Measurements from ENCODE around the gene ARAP1.

The ARAP1 gene

GRCh38 chr11:72721689-72722049 is 30.5 kb downstream of the ARAP1 start:
- DNase-seq = no peak

GRCh38 chr11:72721276-72721675 is 30.9 kb downstream of the ARAP1 start:
- no peak for DNase-seq

GRCh38 chr11:72720784-72721183 is 31.4 kb downstream of the ARAP1 start:
- DNase-seq = no peak

GRCh38 chr11:72720047-72720446 is 32.2 kb downstream of the ARAP1 start:
- no peak for DNase-seq

- no peak for DNase-seq
Observed at GRCh38 chr11:72719551-72719950, 32.7 kb downstream of the ARAP1 start.

GRCh38 chr11:72719144-72719543 is 33.1 kb downstream of the ARAP1 start:
- DNase-seq = no peak

- no peak for DNase-seq
Observed at GRCh38 chr11:72718101-72718501, 34.1 kb downstream of the ARAP1 start.

- DNase-seq = no peak
Observed at GRCh38 chr11:72716788-72717435, 35.3 kb downstream of the ARAP1 start.

- DNase-seq = no peak
Observed at GRCh38 chr11:72716290-72716689, 35.9 kb downstream of the ARAP1 start.

- no peak for DNase-seq
Observed at GRCh38 chr11:72712841-72713240, 39.4 kb downstream of the ARAP1 start.

GRCh38 chr11:72712168-72712751 is 39.9 kb downstream of the ARAP1 start:
- DNase-seq = no peak

GRCh38 chr11:72711141-72711540 is 41.1 kb downstream of the ARAP1 start:
- no peak for DNase-seq

GRCh38 chr11:72710278-72710677 is 41.9 kb downstream of the ARAP1 start:
- DNase-seq = no peak

- no peak for DNase-seq
Observed at GRCh38 chr11:72709478-72710238, 42.5 kb downstream of the ARAP1 start.

- no peak for DNase-seq
Observed at GRCh38 chr11:72707032-72707431, 45.2 kb downstream of the ARAP1 start.

GRCh38 chr11:72706579-72706978 is 45.6 kb downstream of the ARAP1 start:
- DNase-seq = no peak

GRCh38 chr11:72705442-72706365 is 46.5 kb downstream of the ARAP1 start:
- no peak for DNase-seq

GRCh38 chr11:72704783-72705265 is 47.4 kb downstream of the ARAP1 start:
- no peak for DNase-seq

- no peak for DNase-seq
Observed at GRCh38 chr11:72704028-72704782, 48.0 kb downstream of the ARAP1 start.

GRCh38 chr11:72703267-72704008 is 48.8 kb downstream of the ARAP1 start:
- DNase-seq = no peak

GRCh38 chr11:72702577-72703241 is 49.5 kb downstream of the ARAP1 start:
- DNase-seq = no peak

Measured in DMS153 (cell line).